ENCODE results near the gene NME9. TPM values are rescaled to one million over a fixed set of nuclear protein-coding genes. Genes with fewer than 3 reads are reported as not detected.

Gene NME9
- total RNA-seq, 1 experiment from 2014 or later = not detected

DNA sequence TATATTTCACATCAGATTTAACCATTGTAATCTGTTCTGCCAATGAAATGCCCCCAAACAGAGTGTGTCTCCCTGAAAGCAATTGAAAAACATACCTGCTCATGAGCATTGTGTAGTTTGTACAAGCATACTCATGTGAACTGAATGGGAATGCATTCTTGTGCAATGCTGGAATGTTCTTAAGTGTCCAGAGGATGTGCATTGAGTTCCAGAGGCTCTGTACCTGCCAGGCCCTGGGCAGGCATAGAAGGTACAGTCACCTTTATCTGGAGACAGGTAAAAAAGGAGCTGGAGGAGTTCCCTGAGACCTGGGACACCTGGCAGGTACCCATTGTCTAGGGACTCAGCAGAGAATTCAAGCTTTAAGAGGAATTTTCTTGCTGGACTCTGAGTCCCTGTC is 21.5 kb upstream of the NME9 start:
- ChIA-PET CTCF (no interaction called here), POLR2A (interaction anchor here (0.6 kb wide), 1 partner anchor 15 kb away, joined by 7 read pairs; no protein-coding TSS in a partner anchor)
- Histone ChIP-seq H3K4me1 (no peaks in the 10 kb centered on the region), H3K4me3 (ENCODE audit: low read depth, low read length) (no peak overlapping the region), H3K36me3 (ENCODE audit: control insufficient read depth, insufficient read depth, low read length) (no peaks in the 10 kb centered on the region), H3K9me3 (no peaks in the 10 kb centered on the region), H3K27me3 (replicated peaks; ENCODE audit: control insufficient read depth, insufficient read depth, low read length) (no peaks in the 10 kb centered on the region)
- DNase-seq = no peak
- Mint-ChIP-seq H3K27me3 (ENCODE audit: insufficient read depth, unreplicated experiment) (no peaks in the 10 kb centered on the region), H3K4me1 (ENCODE audit: low read depth, unreplicated experiment) (peaks cover 6% of the 10 kb centered on the region), H3K36me3 (ENCODE audit: insufficient read depth, unreplicated experiment) (no peaks in the 10 kb centered on the region), H3K9me3 (ENCODE audit: unreplicated experiment) (no peaks in the 10 kb centered on the region), H3K4me3 (ENCODE audit: unreplicated experiment) (no peak overlapping the region), H3K27ac (ENCODE audit: unreplicated experiment) (no peak overlapping the region)
- BruUV-seq (replicated peaks) = no TSS peak
- intact Hi-C loops (cut with micrococcal nuclease; ENCODE audit: unreplicated experiment) = no loop called here
- TF ChIP-seq, protein P1, sequence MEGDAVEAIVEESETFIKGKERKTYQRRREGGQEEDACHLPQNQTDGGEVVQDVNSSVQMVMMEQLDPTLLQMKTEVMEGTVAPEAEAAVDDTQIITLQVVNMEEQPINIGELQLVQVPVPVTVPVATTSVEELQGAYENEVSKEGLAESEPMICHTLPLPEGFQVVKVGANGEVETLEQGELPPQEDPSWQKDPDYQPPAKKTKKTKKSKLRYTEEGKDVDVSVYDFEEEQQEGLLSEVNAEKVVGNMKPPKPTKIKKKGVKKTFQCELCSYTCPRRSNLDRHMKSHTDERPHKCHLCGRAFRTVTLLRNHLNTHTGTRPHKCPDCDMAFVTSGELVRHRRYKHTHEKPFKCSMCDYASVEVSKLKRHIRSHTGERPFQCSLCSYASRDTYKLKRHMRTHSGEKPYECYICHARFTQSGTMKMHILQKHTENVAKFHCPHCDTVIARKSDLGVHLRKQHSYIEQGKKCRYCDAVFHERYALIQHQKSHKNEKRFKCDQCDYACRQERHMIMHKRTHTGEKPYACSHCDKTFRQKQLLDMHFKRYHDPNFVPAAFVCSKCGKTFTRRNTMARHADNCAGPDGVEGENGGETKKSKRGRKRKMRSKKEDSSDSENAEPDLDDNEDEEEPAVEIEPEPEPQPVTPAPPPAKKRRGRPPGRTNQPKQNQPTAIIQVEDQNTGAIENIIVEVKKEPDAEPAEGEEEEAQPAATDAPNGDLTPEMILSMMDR (IDR thresholded peaks at IDR 0.05; ENCODE audit: insufficient read depth in 1 of 2, low read depth in 1 of 2, low read length in 1 of 2, severe bottlenecking in 1 of 2, unreplicated experiment in 1 of 2) = no peak

DNA sequence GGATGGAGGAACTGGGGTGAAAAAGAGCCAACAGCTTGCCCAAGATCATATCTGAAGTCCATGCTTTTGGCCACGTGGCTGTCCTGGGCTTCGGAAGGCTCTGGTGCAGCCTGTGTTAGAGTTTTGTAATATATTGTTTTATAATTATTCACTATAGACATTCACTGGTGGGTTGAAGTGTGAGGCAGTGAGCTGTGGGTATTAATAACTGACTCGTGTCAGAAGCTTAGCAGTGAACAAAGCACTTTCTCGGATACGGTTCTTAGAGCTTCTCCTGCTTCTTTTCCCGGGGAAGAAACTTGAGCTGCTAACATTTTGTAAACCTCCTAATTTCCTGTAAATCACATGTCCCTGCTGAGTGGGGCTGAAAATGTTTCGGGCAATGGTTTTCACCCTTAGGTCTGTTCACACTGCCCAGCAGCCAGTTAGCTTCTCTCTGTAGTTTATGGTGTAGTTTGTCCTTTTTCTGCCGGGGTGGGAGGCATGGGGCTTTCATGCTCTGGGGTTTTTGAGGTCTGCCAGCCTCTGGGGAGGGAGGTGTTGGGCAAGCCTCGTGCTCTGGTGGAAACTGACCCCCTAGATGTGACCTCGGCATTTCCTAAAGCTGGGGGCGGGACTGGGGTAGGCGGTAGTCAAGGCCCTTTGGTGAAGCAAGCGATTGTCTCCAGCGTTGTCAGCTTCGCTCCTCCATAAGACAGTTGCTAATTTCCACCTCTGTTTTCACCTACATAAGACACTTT is 20.4 kb upstream of the NME9 start:
- intact Hi-C loops (cut with micrococcal nuclease; ENCODE audit: unreplicated experiment) = loop anchor here (2.0 kb wide), 1 partner anchor 49 kb away; no protein-coding TSS in a partner anchor
- TSS peak; percentile 22 for BruUV-seq (replicated peaks)

More for the DNA sequence above, 20.4 kb upstream of the NME9 start:
- DNase-seq = no peak
- POLR2A ChIA-PET = interaction anchor here (0.5 to 0.6 kb wide), 2 partner anchors 98 to 128 kb away, joined by 7 to 9 read pairs; no protein-coding TSS in a partner anchor
- Mint-ChIP-seq H3K27ac (ENCODE audit: unreplicated experiment) (no peak overlapping the region), H3K9me3 (ENCODE audit: unreplicated experiment) (no peaks in the 10 kb centered on the region), H3K36me3 (ENCODE audit: insufficient read depth, unreplicated experiment) (no peaks in the 10 kb centered on the region), H3K27me3 (ENCODE audit: insufficient read depth, unreplicated experiment) (no peaks in the 10 kb centered on the region), H3K4me3 (ENCODE audit: unreplicated experiment) (no peak overlapping the region), H3K4me1 (ENCODE audit: low read depth, unreplicated experiment) (peaks cover 6% of the 10 kb centered on the region)
- H3K4me1 ChIP-seq = no peaks in the 10 kb centered on the region
- H3K36me3 ChIP-seq (ENCODE audit: control insufficient read depth, insufficient read depth, low read length) = no peaks in the 10 kb centered on the region
- no peaks in the 10 kb centered on the region for H3K9me3 ChIP-seq
- H3K27me3 ChIP-seq (replicated peaks; ENCODE audit: control insufficient read depth, insufficient read depth, low read length) = no peaks in the 10 kb centered on the region
- H3K4me3 ChIP-seq (ENCODE audit: low read depth, low read length) = no peak overlapping the region
- TF ChIP-seq, protein P1 (IDR thresholded peaks at IDR 0.05; ENCODE audit: insufficient read depth in 1 of 2, low read depth in 1 of 2, low read length in 1 of 2, severe bottlenecking in 1 of 2, unreplicated experiment in 1 of 2) = no peak
- CTCF ChIA-PET = interaction anchor here (0.9 to 1.0 kb wide), 2 partner anchors 14 to 68 kb away, joined by 3 read pairs; no protein-coding TSS in a partner anchor
